K562 (cell line): ENCODE measurements around the gene TNIK. TPM values are rescaled to one million over a fixed set of nuclear protein-coding genes. Genes with fewer than 3 reads are reported as not detected.

Experiments used
- ATAC-seq: fragments of 200-7000 bp; cut with Tn5 transposase; 3 replicates; pipeline ENCODE4 v1.9.1; 2020; ENCODE audit warnings: moderate library complexity
- BruUV-seq: library from RNA; stranded (reverse); fragments of 400-500 nt; replicated peaks from 2 replicates; lab custom pipeline; 2021; lab: Mats Ljungman, UMichigan
- CTCF ChIA-PET: fragments of 300-600 bp; formaldehyde crosslinking; extraction: SDS; loops from one replicate; lab custom pipeline; 2021; ENCODE audit warnings: low intra/inter-chr PET ratio; lab: Yijun Ruan, JAX
- POLR2A ChIA-PET: fragments of 300-600, 350-650 bp; sonication (Branson Sonifier 250); formaldehyde crosslinking; extraction: SDS; loops from one replicate; lab custom pipeline; 2021; ENCODE audit warnings: antibody characterized with exemption, inconsistent platforms; lab: Yijun Ruan, JAX
- DNase-seq, 4 experiments: peaks; one replicate each; pipeline versions ENCODE4 v3.0.0 to v3.0.0-alpha.2; 2011 to 2018; ENCODE audit warnings: low spot score in 3 of 4, mixed read lengths in 3 of 4; ENCODE audit errors: extremely low read depth in 1 of 4
- FAIRE-seq: peaks from 2 replicates; lab custom pipeline; 2011; peaks lifted over from hg19 to GRCh38; lab: Jason Lieb, UNC
- H2AFZ ChIP-seq: 2 replicates; pipeline ENCODE4 v1.6.0; 2011; ENCODE audit warnings: low read depth, low read length, control low read depth, inconsistent platforms
- H3K27ac ChIP-seq: fragments of 200-600 bp; 3 replicates; pipeline ENCODE4 v1.8.0; 2011; ENCODE audit warnings: low read depth, mild to moderate bottlenecking, control low read depth, inconsistent platforms, low read length, moderate library complexity, mixed read lengths; ENCODE audit errors: extremely low read depth
- H3K27me3 ChIP-seq, 2 experiments: fragments of 300-600 bp in 1 of 2; 2 replicates in 1 of 2; 3 replicates in 1 of 2; pipeline versions ENCODE4 v1.6.0 to v1.8.0; 2011; ENCODE audit warnings: inconsistent platforms in 2 of 2, low read length in 2 of 2, mild to moderate bottlenecking in 1 of 2, mixed read lengths in 1 of 2, moderate library complexity in 1 of 2; ENCODE audit not compliant: control insufficient read depth in 2 of 2, insufficient read depth in 2 of 2
- H3K36me3 ChIP-seq: fragments of 300-600 bp; 3 replicates; pipeline ENCODE4 v1.8.0; 2011; ENCODE audit warnings: mild to moderate bottlenecking, low read length, inconsistent platforms; ENCODE audit not compliant: control insufficient read depth, insufficient read depth
- H3K4me1 ChIP-seq, 2 experiments: fragments of 200-600 bp in 1 of 2; replicated peaks in 1 of 2; 2 replicates in 1 of 2; 3 replicates in 1 of 2; pipeline versions ENCODE4 v1.5.1 to v1.8.0; 2011; ENCODE audit warnings: inconsistent platforms in 2 of 2, low read length in 2 of 2, mild to moderate bottlenecking in 1 of 2, mixed read lengths in 1 of 2, moderate library complexity in 1 of 2; ENCODE audit not compliant: control insufficient read depth in 2 of 2, insufficient read depth in 2 of 2
- H3K4me2 ChIP-seq: 2 replicates; pipeline ENCODE4 v1.6.1; 2011; ENCODE audit warnings: low read length, control low read depth, inconsistent platforms, mixed read lengths; ENCODE audit not compliant: insufficient read depth
- H3K4me3 ChIP-seq: fragments of 200-600 bp; sonication (generic), shearing (Covaris generic); 2 replicates; pipeline ENCODE4 v1.5.1; 2016; ENCODE audit warnings: control low read depth, inconsistent platforms
- H3K79me2 ChIP-seq: fragments of 200-600 bp; 3 replicates; pipeline ENCODE4 v1.8.0; 2011; ENCODE audit warnings: low read length, inconsistent platforms; ENCODE audit not compliant: control insufficient read depth, insufficient read depth
- H3K9ac ChIP-seq, 2 experiments: 2 replicates each; pipeline versions ENCODE4 v1.6.0 to v1.6.1; 2011; ENCODE audit warnings: low read depth in 2 of 2, low read length in 2 of 2, control low read depth in 1 of 2, inconsistent platforms in 1 of 2, mild to moderate bottlenecking in 1 of 2, mixed read lengths in 1 of 2; ENCODE audit not compliant: insufficient read depth in 1 of 2
- H3K9me1 ChIP-seq: one replicate; pipeline ENCODE4 v1.6.0; 2011; ENCODE audit warnings: inconsistent platforms, mild to moderate bottlenecking, low read length, moderate library complexity; ENCODE audit not compliant: control insufficient read depth, insufficient read depth
- H3K9me3 ChIP-seq: replicated peaks from 2 replicates; pipeline ENCODE4 v1.5.1; 2011; ENCODE audit warnings: low read depth, low read length, inconsistent platforms; ENCODE audit not compliant: control insufficient read depth, insufficient read depth
- H4K20me1 ChIP-seq: replicated peaks from 2 replicates; pipeline ENCODE4 v1.6.1; 2011; ENCODE audit warnings: low read length, inconsistent platforms, mixed read lengths; ENCODE audit not compliant: control insufficient read depth, insufficient read depth
- CHAMP1 ChIP-seq: fragments of 450-650 bp; IDR thresholded peaks from 2 replicates; pipeline ENCODE4 v1.6.1; 2016; ENCODE audit warnings: mild to moderate bottlenecking
- E2F3 ChIP-seq: fragments of 250-450 bp; sonication (Bioruptor Pico); IDR thresholded peaks from 2 replicates; pipeline ENCODE4 v1.4.0; 2020; ENCODE audit warnings: mild to moderate bottlenecking
- FOXP4 ChIP-seq: sonication (generic); formaldehyde crosslinking; IDR thresholded peaks from 2 replicates; pipeline ENCODE4 v1.8.0; 2022; ENCODE audit warnings: mild to moderate bottlenecking, missing genetic modification reagents, borderline replicate concordance
- IRF2 ChIP-seq: sonication (generic); formaldehyde crosslinking; IDR thresholded peaks from 2 replicates; pipeline ENCODE4 v1.8.1; 2022; ENCODE audit warnings: mild to moderate bottlenecking, missing genetic modification reagents
- MAFK ChIP-seq: IDR thresholded peaks from 2 replicates; pipeline ENCODE4 v1.6.1; 2011; ENCODE audit warnings: low read length, improper control_type of control experiment
- MECOM ChIP-seq: fragments of 250-450 bp; sonication (Bioruptor Pico); IDR thresholded peaks from 2 replicates; pipeline ENCODE4 v1.8.0; 2022; ENCODE audit warnings: inconsistent platforms
- MTA3 ChIP-seq: fragments of 450-650 bp; formaldehyde crosslinking; IDR thresholded peaks from 2 replicates; pipeline ENCODE4 v1.6.1; 2017; ENCODE audit warnings: mild to moderate bottlenecking, borderline replicate concordance
- MXD1 ChIP-seq: fragments of 250-450 bp; sonication (Bioruptor Pico); IDR thresholded peaks from 2 replicates; pipeline ENCODE4 v1.8.0; 2021; ENCODE audit warnings: borderline replicate concordance, mild to moderate bottlenecking, moderate library complexity; ENCODE audit not compliant: poor library complexity, severe bottlenecking
- MYC ChIP-seq, 2 experiments: fragments of 250-450 bp in 1 of 2; sonication (Bioruptor Pico) in 1 of 2; IDR thresholded peaks; 2 replicates each; pipeline versions ENCODE4 v1.5.1 to v1.6.1; 2012 to 2021; ENCODE audit warnings: low read depth in 2 of 2, borderline replicate concordance in 1 of 2, improper control_type of control experiment in 1 of 2, low read length in 1 of 2, mild to moderate bottlenecking in 1 of 2, moderate library complexity in 1 of 2
- NCOA2 ChIP-seq, 2 experiments: fragments of 450-650 bp; IDR thresholded peaks; 2 replicates each; pipeline ENCODE4 v1.6.1; 2018; ENCODE audit warnings: mild to moderate bottlenecking in 2 of 2, moderate library complexity in 1 of 2; ENCODE audit not compliant: partially characterized antibody in 2 of 2
- NCOA6 ChIP-seq: fragments of 450-650 bp; IDR thresholded peaks from 2 replicates; pipeline ENCODE4 v1.6.1; 2017; ENCODE audit warnings: mild to moderate bottlenecking
- NEUROD1 ChIP-seq: fragments of 150-350 bp; IDR thresholded peaks from 2 replicates; pipeline ENCODE4 v1.6.1; 2014; ENCODE audit warnings: borderline replicate concordance, low read length, low read depth; ENCODE audit not compliant: partially characterized antibody
- RBM34 ChIP-seq: fragments of 200-400 bp; formaldehyde crosslinking; IDR thresholded peaks from 2 replicates; pipeline ENCODE4 v1.6.1; 2018; ENCODE audit warnings: low read length, borderline replicate concordance; ENCODE audit not compliant: insufficient read depth
- ZNF316 ChIP-seq: fragments of 450-650 bp; IDR thresholded peaks from 2 replicates; pipeline ENCODE4 v1.6.1; 2016
- ZNF449 ChIP-seq: fragments of 250-450 bp; sonication (Bioruptor Pico); IDR thresholded peaks from 2 replicates; pipeline ENCODE4 v1.8.0; 2022; ENCODE audit warnings: moderate library complexity, mild to moderate bottlenecking, inconsistent platforms
- WGBS: fragments of 100-300 bp; shearing (Covaris generic); methylation state at CpG from one replicate; pipeline ENCODE4 v1.1.6; 2016; ENCODE audit warnings: low coverage, mixed read lengths; ENCODE audit not compliant: insufficient coverage; ENCODE audit errors: missing lambda C conversion rate; 5-methylcytosine and 5-hydroxymethylcytosine counted together
- in situ Hi-C: fragments of 300-500 bp; cut with MboI; formaldehyde crosslinking; loops from 4 replicates; pipeline ENCODE4 v1.15.0; 2018; ENCODE audit warnings: inconsistent platforms, mixed read lengths
- intact Hi-C: fragments of 100-400 bp; cut with micrococcal nuclease; formaldehyde crosslinking; loops from 2 replicates; pipeline ENCODE4 v1.14.2; 2022
- polyA plus RNA-seq, 8 experiments: library from polyadenylated mRNA; depleted of rRNA in 4 of 8; stranded (reverse) in 5 of 8; unstranded in 3 of 8; fragments of >200 nt; fragmentation: Nextera tagmentation in 2 of 8; fragmentation: Illumina TruSeq in 1 of 8; extraction: Ambion mirVana in 2 of 8; extraction: Trizol in 1 of 8; gene quantifications; 2 replicates each; pipeline versions ENCODE4 v1.2.1 to v1.2.3, GENCODE V29; 2011 to 2014; ENCODE audit warnings: inconsistent platforms in 1 of 8, missing spikeins in 1 of 8
- total RNA-seq, 7 experiments: library from RNA; depleted of rRNA in 6 of 7; stranded (reverse); fragments of >200 nt in 6 of 7; fragmentation: Illumina TruSeq in 2 of 7; extraction: Trizol in 2 of 7; gene quantifications; 2 replicates each; pipeline versions ENCODE4 v1.2.1 to v1.2.3, GENCODE V29; 2011 to 2021; ENCODE audit warnings: low replicate concordance in 1 of 7

Gene TNIK
- total and polyA plus RNA-seq, 9 of the 15 experiments (the other 6 are each of a cell fraction or from before 2014, with no cell fraction given) = 6.6 to 39.0 (median 24.7) TPM

- TF ChIP-seq MAFK = no peak
- TF ChIP-seq NCOA6 = no peak
- TF ChIP-seq RBM34 = no peak
- no peak for TF ChIP-seq MXD1 (CRISPR knock-in tag)
- no peak for TF ChIP-seq NCOA2 (IDR thresholded peaks at IDR 0.05; ENCODE audit: partially characterized antibody in 2 of 2)
- no peak for TF ChIP-seq ZNF316
- TF ChIP-seq MYC (IDR thresholded peaks at IDR 0.05; ENCODE audit: low read depth, low read length) = no peak
- TF ChIP-seq MYC (CRISPR knock-in tag; IDR thresholded peaks at IDR 0.05; ENCODE audit: borderline replicate concordance, low read depth) = no peak
- no peak for TF ChIP-seq E2F3
- no peak for TF ChIP-seq ZNF449 (CRISPR knock-in tag)
- no peak for TF ChIP-seq NEUROD1
- TF ChIP-seq IRF2 (CRISPR knock-in tag) = no peak
- TF ChIP-seq MECOM (CRISPR knock-in tag) = no peak
- TF ChIP-seq MTA3 = no peak
- no peak for TF ChIP-seq FOXP4
- TF ChIP-seq CHAMP1 = no peak
- 69% methylated on average over 1 of the region's 1 CpG for WGBS
- ATAC-seq (no peak), FAIRE-seq (no peak), DNase-seq (no peak)
- H3K27me3 ChIP-seq = no peaks in the 10 kb centered on the region
- peaks cover 23% of the 10 kb centered on the region for H4K20me1 ChIP-seq
- intact Hi-C loops = no loop called here
- H3K27ac ChIP-seq = no peak overlapping the region
- H3K36me3 ChIP-seq = no peaks in the 10 kb centered on the region
- ChIA-PET CTCF (no interaction called here), POLR2A (interaction anchor here (0.6 to 1.3 kb wide), 2 partner anchors 12 to 24 kb away, joined by 3 read pairs; no protein-coding TSS in a partner anchor)
- H3K9ac ChIP-seq = no peak overlapping the region
- no peak overlapping the region for H3K4me2 ChIP-seq
- H2AFZ ChIP-seq = no peak overlapping the region
- H3K4me1 ChIP-seq = peaks cover 4 to 22% of the 10 kb centered on the region in 2 experiments; a peak in 3 of 5 replicates
- H3K9me3 ChIP-seq = no peaks in the 10 kb centered on the region
- H3K4me3 ChIP-seq = no peak overlapping the region
- BruUV-seq = no TSS peak
- in situ Hi-C loops = no loop called here
- peaks cover 39% of the 10 kb centered on the region for H3K79me2 ChIP-seq
- H3K9me1 ChIP-seq = no peaks in the 10 kb centered on the region
These were observed 47.7 kb downstream of the TNIK start for GRCh38 chr3:171412473-171412872.
